Endothelial cell of umbilical vein (primary cell): Measurements from ENCODE around the gene CPT2.

Experiments used
- EZH2 ChIP-seq: IDR thresholded peaks from 2 replicates; pipeline ENCODE4 v1.6.1; 2012; ENCODE audit warnings: borderline replicate concordance, low read depth, mild to moderate bottlenecking, moderate library complexity, low read length, inconsistent platforms; ENCODE audit not compliant: severe bottlenecking
- JUN ChIP-seq: IDR thresholded peaks from 2 replicates; pipeline ENCODE4 v1.6.1; 2011; ENCODE audit warnings: borderline replicate concordance, low read depth; ENCODE audit not compliant: insufficient read length, insufficient read depth
- MYC ChIP-seq: IDR thresholded peaks from one replicate; pipeline ENCODE4 v1.6.1; 2011; ENCODE audit warnings: mild to moderate bottlenecking, low read depth, low read length
- POLR2A ChIP-seq: IDR thresholded peaks from 2 replicates; pipeline ENCODE4 v1.6.1; 2012; ENCODE audit warnings: low read depth, mild to moderate bottlenecking, control low read depth, low read length
- POLR2AphosphoS5 ChIP-seq: IDR thresholded peaks from 2 replicates; pipeline ENCODE4 v1.6.1; 2012; ENCODE audit warnings: low read depth, mild to moderate bottlenecking, control low read depth, low read length, moderate library complexity; ENCODE audit not compliant: insufficient read depth
- TF ChIP-seq, protein P1 (sequence below), 2 donors: IDR thresholded peaks; 1 replicate in 1 of 2; 2 replicates in 1 of 2; pipeline ENCODE4 v1.5.1; 2011; ENCODE audit warnings: low read length in 2 of 2, mild to moderate bottlenecking in 2 of 2, moderate library complexity in 2 of 2, control low read depth in 1 of 2, inconsistent platforms in 1 of 2, low read depth in 1 of 2; ENCODE audit not compliant: insufficient read depth in 1 of 2; ENCODE audit errors: extremely low read depth in 1 of 2

DNA sequence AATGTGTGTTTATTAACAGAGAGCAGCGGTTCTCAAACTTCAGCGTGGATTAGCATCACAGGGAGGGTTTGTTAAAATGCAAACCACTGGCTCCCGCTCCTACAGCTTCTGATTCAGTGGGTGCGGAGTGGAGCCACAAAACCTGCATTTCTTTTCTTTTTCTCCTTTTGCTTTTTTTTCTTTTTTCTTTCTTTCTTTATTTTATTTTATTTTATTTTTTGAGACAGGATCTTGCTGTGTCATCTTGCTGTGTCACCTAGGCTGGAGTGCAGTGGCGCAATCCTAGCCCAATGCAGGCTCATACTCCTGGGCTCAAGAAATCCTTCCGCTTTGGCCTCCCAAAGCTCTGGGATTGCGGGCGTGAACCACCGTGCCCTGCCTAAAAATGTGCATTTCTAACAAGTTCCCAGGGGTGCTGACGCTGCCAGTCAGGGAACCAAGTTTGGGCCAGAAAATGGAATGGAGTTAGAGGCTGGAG is 33.3 kb upstream of the CPT2 start:
- TF ChIP-seq POLR2A (no peak), JUN (no peak), MYC (no peak), POLR2AphosphoS5 (no peak), EZH2 (no peak)
- TF ChIP-seq, protein P1, sequence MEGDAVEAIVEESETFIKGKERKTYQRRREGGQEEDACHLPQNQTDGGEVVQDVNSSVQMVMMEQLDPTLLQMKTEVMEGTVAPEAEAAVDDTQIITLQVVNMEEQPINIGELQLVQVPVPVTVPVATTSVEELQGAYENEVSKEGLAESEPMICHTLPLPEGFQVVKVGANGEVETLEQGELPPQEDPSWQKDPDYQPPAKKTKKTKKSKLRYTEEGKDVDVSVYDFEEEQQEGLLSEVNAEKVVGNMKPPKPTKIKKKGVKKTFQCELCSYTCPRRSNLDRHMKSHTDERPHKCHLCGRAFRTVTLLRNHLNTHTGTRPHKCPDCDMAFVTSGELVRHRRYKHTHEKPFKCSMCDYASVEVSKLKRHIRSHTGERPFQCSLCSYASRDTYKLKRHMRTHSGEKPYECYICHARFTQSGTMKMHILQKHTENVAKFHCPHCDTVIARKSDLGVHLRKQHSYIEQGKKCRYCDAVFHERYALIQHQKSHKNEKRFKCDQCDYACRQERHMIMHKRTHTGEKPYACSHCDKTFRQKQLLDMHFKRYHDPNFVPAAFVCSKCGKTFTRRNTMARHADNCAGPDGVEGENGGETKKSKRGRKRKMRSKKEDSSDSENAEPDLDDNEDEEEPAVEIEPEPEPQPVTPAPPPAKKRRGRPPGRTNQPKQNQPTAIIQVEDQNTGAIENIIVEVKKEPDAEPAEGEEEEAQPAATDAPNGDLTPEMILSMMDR (IDR thresholded peaks at IDR 0.05; ENCODE audit: extremely low read depth in 1 of 2, insufficient read depth in 1 of 2, low read depth in 1 of 2, low read length in 2 of 2): no peak
